Fibroblast of lung (primary cell): ENCODE measurements around the gene RASL11A.

ENCODE experiments used
- EZH2 ChIP-seq: IDR thresholded peaks from 2 replicates; pipeline ENCODE4 v1.5.1; 2012; ENCODE audit warnings: low read length, control low read depth, mild to moderate bottlenecking; ENCODE audit errors: missing control alignments
- TF ChIP-seq, protein P1 (sequence below), 2 donors: IDR thresholded peaks in 1 of 2; conservative IDR thresholded peaks in 1 of 2; 1 replicate in 1 of 2; 2 replicates in 1 of 2; pipeline ENCODE4 v1.5.1; 2011 to 2012; ENCODE audit warnings: low read length in 2 of 2, control low read depth in 1 of 2, inconsistent platforms in 1 of 2, low read depth in 1 of 2, mild to moderate bottlenecking in 1 of 2

DNA sequence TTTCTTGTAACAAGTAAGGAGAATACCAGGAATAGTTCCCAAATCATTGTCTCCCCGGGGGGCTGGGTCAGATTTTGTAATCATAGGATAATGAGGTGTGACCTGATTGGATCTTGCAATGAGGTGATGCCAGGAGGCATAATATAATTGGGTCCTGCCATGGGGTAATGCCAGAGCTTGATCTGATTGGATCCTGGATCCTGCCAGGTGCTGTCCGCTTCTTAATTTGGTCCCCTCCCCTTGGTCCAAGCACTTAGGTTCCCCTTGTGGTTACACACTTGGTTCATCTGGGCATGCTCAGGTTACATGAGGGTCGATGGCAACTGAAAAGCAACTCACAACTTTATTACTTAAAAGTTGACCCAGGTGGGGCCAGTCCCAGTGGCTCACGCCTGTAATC, 20.1 kb downstream of the RASL11A start:
- TF ChIP-seq, protein P1, sequence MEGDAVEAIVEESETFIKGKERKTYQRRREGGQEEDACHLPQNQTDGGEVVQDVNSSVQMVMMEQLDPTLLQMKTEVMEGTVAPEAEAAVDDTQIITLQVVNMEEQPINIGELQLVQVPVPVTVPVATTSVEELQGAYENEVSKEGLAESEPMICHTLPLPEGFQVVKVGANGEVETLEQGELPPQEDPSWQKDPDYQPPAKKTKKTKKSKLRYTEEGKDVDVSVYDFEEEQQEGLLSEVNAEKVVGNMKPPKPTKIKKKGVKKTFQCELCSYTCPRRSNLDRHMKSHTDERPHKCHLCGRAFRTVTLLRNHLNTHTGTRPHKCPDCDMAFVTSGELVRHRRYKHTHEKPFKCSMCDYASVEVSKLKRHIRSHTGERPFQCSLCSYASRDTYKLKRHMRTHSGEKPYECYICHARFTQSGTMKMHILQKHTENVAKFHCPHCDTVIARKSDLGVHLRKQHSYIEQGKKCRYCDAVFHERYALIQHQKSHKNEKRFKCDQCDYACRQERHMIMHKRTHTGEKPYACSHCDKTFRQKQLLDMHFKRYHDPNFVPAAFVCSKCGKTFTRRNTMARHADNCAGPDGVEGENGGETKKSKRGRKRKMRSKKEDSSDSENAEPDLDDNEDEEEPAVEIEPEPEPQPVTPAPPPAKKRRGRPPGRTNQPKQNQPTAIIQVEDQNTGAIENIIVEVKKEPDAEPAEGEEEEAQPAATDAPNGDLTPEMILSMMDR (conservative IDR thresholded peaks at IDR 0.05 in 1 of 2, IDR thresholded peaks at IDR 0.05 in 1 of 2; ENCODE audit: low read depth in 1 of 2, low read length in 2 of 2): no peak
- no peak for TF ChIP-seq EZH2
